HG02759 (cell line): ENCODE data around the gene TUBG2.
A peak's percentile ranks its signal among the peaks of the same experiment; 100 is the strongest.
"Not testable (repeated sequence)": the region's sequence is repeated elsewhere in the genome, so short reads cannot be mapped to it uniquely, and the experiment has no call there.

Experiments
- ATAC-seq: cut with Tn5 transposase; IDR thresholded peaks from one replicate; pipeline ENCODE4 v1.9.1; 2021; ENCODE audit warnings: mild to moderate bottlenecking, moderate library complexity; ENCODE audit not compliant: unreplicated experiment

TUBG2 gene

DNA sequence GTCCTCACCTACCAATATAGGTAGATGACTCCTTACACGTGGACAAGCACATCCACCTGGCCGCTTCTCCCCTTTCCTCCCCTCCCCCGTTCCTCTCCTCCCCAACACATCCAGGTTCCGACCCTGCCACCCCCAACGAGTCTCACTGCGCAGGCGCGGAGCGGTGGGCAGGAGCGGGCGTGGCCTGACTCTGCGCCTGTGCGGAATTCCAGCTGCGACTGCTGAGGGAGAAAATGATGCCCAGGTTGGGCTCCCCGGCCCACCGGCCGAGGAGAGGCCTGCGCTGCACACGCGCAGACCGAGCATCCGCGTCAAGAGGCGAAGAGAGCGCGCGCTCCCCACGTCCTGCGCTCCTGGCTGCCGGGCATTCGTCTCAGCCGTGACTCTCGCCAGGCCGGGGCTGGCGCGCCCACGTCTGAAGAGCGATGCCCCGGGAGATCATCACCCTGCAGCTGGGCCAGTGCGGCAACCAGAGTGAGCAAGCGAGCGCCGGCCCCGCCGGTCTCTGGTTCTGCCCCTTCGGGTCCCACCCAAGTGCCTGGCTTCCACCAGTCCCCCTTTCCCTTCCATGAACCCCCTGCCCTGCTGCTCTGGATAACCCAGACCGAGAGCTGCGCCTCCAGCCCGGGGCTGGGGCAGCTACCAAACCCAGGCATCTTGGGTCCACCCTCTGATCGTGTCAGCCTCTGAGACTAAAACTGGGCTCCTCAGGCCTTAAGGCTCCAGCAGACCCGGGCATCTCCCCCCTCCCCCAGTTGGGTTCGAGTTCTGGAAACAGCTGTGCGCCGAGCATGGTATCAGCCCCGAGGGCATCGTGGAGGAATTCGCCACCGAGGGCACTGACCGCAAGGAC lies at the start of gene TUBG2:
TUBG2 (plus strand) TSS at position 206 of the 853 bp plus-strand sequence; CDS start at position 426, 220 bp downstream.
- ATAC-seq, result peak; percentile 68

DNA sequence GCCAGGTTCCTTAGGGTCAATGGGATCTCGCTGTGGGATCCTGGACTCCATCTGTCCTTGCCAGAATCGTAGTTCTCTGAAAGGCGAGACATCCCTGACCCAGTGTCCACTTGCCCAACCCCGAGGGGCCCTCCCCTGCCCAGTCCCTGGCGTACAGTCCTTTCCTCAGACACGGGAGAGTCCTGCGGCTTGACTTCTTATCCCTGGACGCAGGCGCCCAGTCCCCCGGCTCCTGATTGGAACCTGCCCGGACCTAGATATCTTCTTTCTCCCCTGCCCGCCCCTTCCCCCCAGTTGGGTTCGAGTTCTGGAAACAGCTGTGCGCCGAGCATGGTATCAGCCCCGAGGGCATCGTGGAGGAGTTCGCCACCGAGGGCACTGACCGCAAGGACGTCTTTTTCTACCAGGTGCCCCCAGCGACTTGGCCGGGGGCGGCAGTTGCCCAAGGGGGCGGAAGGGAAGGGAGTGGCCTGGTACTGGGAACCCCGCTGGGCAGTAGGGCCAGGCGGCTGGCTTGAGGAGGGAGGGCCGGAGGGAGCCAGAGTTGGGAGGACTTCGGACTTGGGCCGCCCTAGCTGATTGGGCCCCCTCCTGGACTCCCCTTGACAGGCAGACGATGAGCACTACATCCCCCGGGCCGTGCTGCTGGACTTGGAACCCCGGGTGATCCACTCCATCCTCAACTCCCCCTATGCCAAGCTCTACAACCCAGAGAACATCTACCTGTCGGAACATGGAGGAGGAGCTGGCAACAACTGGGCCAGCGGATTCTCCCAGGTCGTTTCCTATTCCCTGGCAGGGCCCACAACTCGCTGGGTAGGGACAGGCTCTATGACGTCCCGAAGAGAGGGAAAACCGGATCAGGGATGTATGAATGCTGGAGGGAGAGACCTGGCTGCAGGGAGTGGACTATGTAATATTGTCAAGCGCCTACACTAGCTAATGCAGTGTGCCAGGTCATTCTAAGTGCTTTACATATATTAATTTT lies 49.0 kb upstream of the TUBG2 start:
- not testable (repeated sequence) for ATAC-seq

DNA sequence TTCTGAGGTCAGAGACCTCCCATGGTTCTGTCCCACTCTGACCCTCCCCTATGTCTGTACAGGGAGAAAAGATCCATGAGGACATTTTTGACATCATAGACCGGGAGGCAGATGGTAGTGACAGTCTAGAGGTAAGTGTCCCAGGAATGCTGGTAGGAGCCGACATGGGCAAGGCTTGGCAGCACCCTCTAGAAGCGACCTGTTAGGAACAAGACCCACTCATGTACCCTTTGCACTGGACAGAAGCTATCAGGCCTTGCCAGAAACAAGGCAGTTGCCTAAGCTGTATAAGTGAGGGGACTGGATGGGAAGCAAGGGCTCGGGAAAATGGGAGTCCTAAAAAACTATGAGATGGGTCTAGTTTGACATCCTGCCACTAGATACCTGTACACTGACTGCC lies 47.1 kb upstream of the TUBG2 start:
- no peak for ATAC-seq

DNA sequence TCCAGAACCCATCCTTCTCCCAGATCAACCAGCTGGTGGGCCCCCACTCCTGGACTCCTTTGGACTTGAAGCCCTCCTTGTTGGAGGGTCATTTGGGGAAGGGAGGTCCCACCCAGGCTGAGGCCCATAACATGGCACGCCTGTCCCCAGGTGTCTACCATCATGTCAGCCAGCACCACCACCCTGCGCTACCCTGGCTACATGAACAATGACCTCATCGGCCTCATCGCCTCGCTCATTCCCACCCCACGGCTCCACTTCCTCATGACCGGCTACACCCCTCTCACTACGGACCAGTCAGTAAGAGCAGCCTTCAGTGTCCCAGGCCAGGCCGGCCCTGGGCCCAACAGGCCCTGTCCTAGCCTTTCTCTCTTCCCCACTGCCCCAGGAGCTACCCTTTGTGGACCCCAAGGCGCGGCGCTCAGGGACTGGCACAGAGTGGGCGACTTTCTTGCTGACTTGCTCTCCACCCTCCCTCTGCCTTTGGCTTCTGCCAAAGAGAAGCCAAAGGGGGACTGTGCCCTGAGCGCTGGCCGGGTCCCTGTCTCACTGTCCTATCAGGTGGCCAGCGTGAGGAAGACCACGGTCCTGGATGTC lies 45.3 kb upstream of the TUBG2 start:
- no peak for ATAC-seq

DNA sequence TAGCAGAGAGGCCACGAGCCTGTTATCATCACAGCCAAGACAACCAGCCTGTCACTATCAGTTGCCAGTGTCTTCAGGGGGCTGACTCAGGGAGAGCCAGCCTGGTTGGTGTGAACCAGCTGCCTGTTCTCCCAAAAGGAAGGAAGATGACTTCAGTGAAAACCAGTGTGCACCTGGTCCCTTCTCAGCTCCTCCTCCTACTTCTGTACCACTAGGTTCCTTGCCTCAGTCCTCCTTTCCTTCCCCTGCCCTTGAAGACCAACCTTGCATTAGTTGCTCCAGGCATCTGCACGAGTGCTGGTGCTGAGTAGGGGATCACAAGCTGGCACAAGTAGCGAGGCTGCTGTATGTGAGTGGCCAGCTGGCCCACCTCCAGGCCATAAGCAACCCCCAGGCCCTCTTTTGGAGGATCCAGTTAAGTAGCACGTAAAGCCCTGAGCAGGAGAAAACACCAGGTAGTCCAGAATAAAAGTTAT lies 41.1 kb upstream of the TUBG2 start:
- ATAC-seq, result peak; percentile 18

GRCh38 chr17:42618442-42619150 lies 40.5 kb upstream of the TUBG2 start:
- peak; percentile 75 for ATAC-seq

DNA sequence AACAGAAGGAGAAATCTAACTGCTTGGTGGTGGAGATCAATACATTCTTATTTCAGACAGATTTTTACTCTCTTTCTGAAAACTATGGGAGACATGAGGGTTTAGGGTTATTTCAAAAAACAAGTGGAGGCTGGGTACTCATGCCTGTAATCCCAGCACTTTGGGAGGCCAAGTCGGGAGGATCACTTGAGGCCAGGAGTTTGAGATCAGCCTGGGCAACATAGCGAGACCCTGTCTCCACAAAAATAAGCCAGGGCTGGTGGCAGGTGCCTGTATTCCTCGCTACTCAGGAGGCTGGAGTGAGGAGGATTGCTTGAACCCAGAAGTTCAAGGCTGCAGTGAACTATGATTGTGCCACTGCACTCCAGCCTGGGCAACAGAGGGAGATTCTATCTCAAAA lies 37.1 kb upstream of the TUBG2 start:
- ATAC-seq, result not testable (repeated sequence)

GRCh38 chr17:42623271-42623670 lies 35.8 kb upstream of the TUBG2 start:
- no peak for ATAC-seq

DNA sequence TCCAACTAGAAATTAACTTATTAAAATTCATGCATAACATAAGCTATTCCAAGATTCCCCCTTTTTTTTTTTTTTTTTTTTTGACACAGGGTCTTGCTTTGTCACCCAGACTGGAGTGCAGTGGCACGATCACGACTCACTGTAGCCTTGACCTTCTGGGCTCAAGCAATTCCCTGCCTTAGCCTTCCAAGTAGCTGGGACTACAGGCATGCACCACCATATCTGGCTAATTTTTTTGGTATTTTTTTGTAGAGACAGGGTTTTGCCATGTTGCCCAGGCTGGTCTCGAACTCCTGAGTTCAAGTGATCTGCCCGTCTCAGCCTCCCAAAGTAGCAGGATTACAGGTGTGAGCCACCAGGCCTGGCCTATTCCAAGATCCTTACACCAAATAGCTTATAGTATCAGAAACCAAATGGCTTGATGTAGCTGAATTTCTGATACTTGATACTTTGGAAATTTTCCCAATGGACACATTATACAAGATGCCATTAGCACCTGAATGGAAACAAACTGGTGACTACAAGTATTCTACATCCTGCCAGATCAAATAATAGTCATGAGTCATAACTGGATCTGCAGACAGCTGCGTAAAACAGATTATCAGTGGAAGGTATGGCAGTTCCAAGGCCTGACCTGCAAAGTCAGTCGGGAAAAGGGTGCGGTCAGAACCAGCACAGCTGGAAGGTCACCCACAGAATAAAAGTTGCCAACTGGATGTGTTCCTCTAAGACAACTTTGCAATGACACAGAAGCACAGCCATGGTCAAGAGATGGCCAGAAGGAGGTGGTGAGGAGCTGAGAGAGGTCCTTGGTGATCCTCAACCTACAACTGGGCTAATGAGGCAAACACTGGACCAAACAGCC lies 35.1 kb upstream of the TUBG2 start:
- ATAC-seq, result no peak

GRCh38 chr17:42627032-42627764 lies 31.9 kb upstream of the TUBG2 start:
- ATAC-seq, result not testable (repeated sequence)

DNA sequence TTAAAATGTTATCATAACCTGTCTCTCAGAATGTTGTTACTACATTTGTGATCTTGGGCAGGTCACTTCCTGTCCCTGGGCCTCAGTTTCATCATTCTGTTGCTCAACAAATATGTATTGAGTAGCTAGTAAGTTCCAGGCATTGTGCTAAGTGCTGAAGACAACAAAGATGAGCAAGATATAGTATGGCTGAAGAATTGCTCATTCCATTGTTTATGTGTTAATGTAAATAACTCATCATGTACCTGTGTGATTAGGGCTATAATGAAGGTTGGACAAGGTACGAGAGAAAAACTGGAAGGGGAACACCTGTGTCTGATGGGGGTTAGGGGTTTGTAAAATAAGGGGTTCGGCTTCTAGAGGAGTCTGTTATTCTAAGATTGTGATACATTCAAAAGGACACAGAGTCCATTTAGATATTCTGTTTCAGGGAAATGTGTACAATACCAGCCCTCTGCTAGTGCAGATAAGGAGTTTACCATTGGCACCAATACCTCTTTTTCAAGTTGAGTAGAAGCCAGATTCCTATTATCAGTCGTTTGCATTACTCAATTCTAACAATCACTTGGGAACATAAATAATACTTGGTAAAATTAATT lies 29.6 kb upstream of the TUBG2 start:
- no peak for ATAC-seq

GRCh38 chr17:42632949-42633444 lies 26.1 kb upstream of the TUBG2 start:
- ATAC-seq, result no peak

DNA sequence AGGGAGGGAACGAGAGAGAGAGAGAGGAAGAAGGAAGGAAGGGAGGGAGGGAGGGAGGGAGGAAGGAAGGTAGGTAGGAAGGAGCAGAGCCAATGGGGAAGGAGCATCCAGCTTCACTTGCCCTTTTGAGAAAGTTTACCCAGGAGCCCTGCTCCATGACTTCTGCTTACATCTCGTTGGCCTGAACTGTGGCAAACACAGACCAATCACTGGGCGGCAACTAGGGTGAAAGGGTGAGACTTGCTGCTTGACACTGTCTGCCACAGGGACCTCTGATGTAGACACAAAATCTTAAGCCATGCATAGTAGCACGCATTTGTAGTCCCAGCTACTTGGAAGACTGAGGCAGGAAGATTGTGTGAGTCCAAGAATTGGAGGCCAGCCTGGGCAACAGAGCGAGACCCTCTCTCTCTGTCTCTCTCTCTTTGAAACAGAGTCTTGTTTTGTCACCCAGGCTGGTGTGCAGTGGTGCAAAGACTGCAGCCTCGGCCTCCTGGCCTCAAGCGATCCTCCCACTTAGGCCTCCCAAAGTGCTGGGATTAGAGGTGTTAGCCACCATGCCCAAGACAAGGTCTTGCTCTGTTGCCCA lies 19.5 kb upstream of the TUBG2 start:
- no peak for ATAC-seq

GRCh38 chr17:42640121-42640520 lies 19.0 kb upstream of the TUBG2 start:
- ATAC-seq, result no peak

DNA sequence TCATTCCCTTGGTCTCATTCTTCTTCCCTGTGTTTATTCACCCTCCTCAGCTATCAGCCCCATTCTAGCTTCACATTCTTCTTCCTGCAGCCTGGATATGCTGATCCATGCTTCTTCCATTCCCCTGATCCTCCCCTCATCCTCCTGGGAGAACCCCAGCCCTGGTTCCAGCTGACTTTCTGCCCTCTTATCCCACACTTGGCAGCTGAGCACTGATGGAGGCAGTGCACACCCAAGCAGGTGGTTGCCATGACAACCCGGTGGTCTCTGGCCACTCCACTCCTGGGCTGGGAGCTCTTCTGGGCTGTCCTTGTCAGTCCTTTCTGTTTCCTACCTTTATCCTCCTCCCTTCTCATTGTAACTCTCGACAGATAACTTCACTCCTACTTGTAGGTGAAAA lies 16.7 kb upstream of the TUBG2 start:
- ATAC-seq, result no peak

- no peak for ATAC-seq
These were observed 11.3 kb upstream of the TUBG2 start for GRCh38 chr17:42647778-42648177.

DNA sequence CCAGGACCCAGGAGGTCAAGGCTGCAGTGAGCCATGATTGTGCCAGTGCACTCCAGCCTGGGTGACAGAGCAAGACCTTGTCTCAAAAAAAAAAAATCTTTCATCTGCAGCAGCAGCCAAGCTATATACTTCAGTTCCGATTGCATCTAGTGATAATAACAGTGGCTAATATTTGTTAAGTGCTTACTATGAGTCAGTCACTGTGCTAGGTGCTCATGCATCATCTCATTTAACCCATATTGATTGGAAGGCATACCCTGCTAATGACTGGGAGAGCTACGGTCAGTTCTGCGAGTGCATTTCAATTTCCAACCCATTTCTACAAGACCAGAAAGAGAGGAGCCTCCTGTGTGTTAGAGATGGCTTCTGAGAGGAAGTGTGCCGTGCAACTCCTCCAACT lies 7.7 kb upstream of the TUBG2 start:
- ATAC-seq, result no peak
